GM19351 (cell line): ENCODE measurements around the gene PRKAR2A.
"Not testable (repeated sequence)": the region's sequence is repeated elsewhere in the genome, so short reads cannot be mapped to it uniquely, and the experiment has no call there.

Experiments
- ATAC-seq: cut with Tn5 transposase; IDR thresholded peaks from one replicate; pipeline ENCODE4 v1.9.1; 2021; ENCODE audit warnings: mild to moderate bottlenecking, moderate library complexity; ENCODE audit not compliant: unreplicated experiment

The PRKAR2A gene

GRCh38 chr3:48845170-48845569, 2.5 kb downstream of the PRKAR2A start:
- ATAC-seq = no peak

- no peak for ATAC-seq
Observed at GRCh38 chr3:48837163-48837562, 10.5 kb downstream of the PRKAR2A start.

GRCh38 chr3:48835650-48836366, 11.9 kb downstream of the PRKAR2A start:
- no peak for ATAC-seq

GRCh38 chr3:48832684-48833083, 15.0 kb downstream of the PRKAR2A start:
- ATAC-seq = no peak

- no peak for ATAC-seq
Observed at GRCh38 chr3:48830715-48831114, 17.0 kb downstream of the PRKAR2A start.

- ATAC-seq = not testable (repeated sequence)
Observed at GRCh38 chr3:48829525-48829924, 18.1 kb downstream of the PRKAR2A start.

GRCh38 chr3:48827874-48828273, 19.8 kb downstream of the PRKAR2A start:
- not testable (repeated sequence) for ATAC-seq

GRCh38 chr3:48826451-48826850, 21.2 kb downstream of the PRKAR2A start:
- ATAC-seq = no peak

- ATAC-seq = no peak
Observed at GRCh38 chr3:48820612-48821324, 26.9 kb downstream of the PRKAR2A start.

- ATAC-seq = no peak
Observed at GRCh38 chr3:48819234-48820221, 28.1 kb downstream of the PRKAR2A start.

GRCh38 chr3:48811524-48811923, 36.1 kb downstream of the PRKAR2A start:
- ATAC-seq = no peak

- no peak for ATAC-seq
Observed at GRCh38 chr3:48804930-48805329, 42.7 kb downstream of the PRKAR2A start.

- not testable (repeated sequence) for ATAC-seq
Observed at GRCh38 chr3:48800831-48801230, 46.8 kb downstream of the PRKAR2A start.

- ATAC-seq = no peak
Observed at GRCh38 chr3:48798998-48799397, 48.7 kb downstream of the PRKAR2A start.

GRCh38 chr3:48797626-48798025, 50.0 kb downstream of the PRKAR2A start:
- no peak for ATAC-seq

- no peak for ATAC-seq
Observed at GRCh38 chr3:48795997-48796732, 51.5 kb downstream of the PRKAR2A start.

- ATAC-seq = not testable (repeated sequence)
Observed at GRCh38 chr3:48793484-48793883, 54.2 kb downstream of the PRKAR2A start.

GRCh38 chr3:48789665-48790064, 58.0 kb downstream of the PRKAR2A start:
- ATAC-seq = no peak

- ATAC-seq = no peak
Observed at GRCh38 chr3:48788544-48789162, 59.0 kb downstream of the PRKAR2A start.
